HEK293 (cell line): ENCODE results near the gene AUP1.

ENCODE experiments used
- CTCF ChIA-PET: fragments of 350-600 bp; formaldehyde crosslinking; extraction: SDS; loops from one replicate; lab custom pipeline; 2021; ENCODE audit warnings: antibody characterized with exemption; lab: Yijun Ruan, JAX
- POLR2A ChIA-PET: fragments of 300-600 bp; formaldehyde crosslinking; extraction: SDS; loops from one replicate; lab custom pipeline; 2020; ENCODE audit warnings: antibody characterized with exemption, inconsistent platforms; lab: Yijun Ruan, JAX
- H3K27ac ChIP-seq: fragments of 200-500 bp; sonication (Bioruptor generic); 2 replicates; pipeline ENCODE4 v1.5.1; 2014; ENCODE audit warnings: low read depth, low read length, control low read depth, inconsistent platforms; ENCODE audit errors: extremely low read depth
- H3K36me3 ChIP-seq, 2 experiments: fragments of 200-500 bp in 1 of 2; sonication (Bioruptor generic) in 1 of 2; 1 replicate in 1 of 2; 2 replicates in 1 of 2; pipeline ENCODE4 v1.5.1; 2014 to 2017; ENCODE audit warnings: inconsistent platforms in 2 of 2, low read length in 2 of 2; ENCODE audit not compliant: control insufficient read depth in 2 of 2, insufficient read depth in 1 of 2
- H3K4me1 ChIP-seq: fragments of 200-500 bp; sonication (Bioruptor generic); 2 replicates; pipeline ENCODE4 v1.5.1; 2014; ENCODE audit warnings: mild to moderate bottlenecking, low read length, inconsistent platforms; ENCODE audit not compliant: control insufficient read depth, insufficient read depth
- H3K4me3 ChIP-seq: 2 replicates; pipeline ENCODE4 v1.5.1; 2011; ENCODE audit warnings: low read depth, mild to moderate bottlenecking, control low read depth, low read length, moderate library complexity
- H3K9me3 ChIP-seq: fragments of 200-500 bp; sonication (Bioruptor generic); 2 replicates; pipeline ENCODE4 v1.5.1; 2014; ENCODE audit warnings: low read depth, low read length, inconsistent platforms; ENCODE audit not compliant: control insufficient read depth, insufficient read depth
- GLI4 ChIP-seq: fragments of 450-650 bp; formaldehyde crosslinking; IDR thresholded peaks from 2 replicates; pipeline ENCODE4 v1.5.1; 2016; ENCODE audit warnings: missing biosample characterization, missing genetic modification characterization
- KLF7 ChIP-seq: fragments of 450-650 bp; formaldehyde crosslinking; IDR thresholded peaks from 2 replicates; pipeline ENCODE4 v1.5.1; 2016; ENCODE audit warnings: missing biosample characterization, missing genetic modification characterization, borderline replicate concordance
- KLF8 ChIP-seq: fragments of 450-650 bp; formaldehyde crosslinking; IDR thresholded peaks from 2 replicates; pipeline ENCODE4 v1.5.1; 2016; ENCODE audit warnings: missing biosample characterization, missing genetic modification characterization
- OVOL3 ChIP-seq: fragments of 450-650 bp; formaldehyde crosslinking; IDR thresholded peaks from 2 replicates; pipeline ENCODE4 v1.5.1; 2016; ENCODE audit warnings: missing biosample characterization, missing genetic modification characterization
- PRDM1 ChIP-seq: fragments of 450-650 bp; formaldehyde crosslinking; IDR thresholded peaks from 2 replicates; pipeline ENCODE4; 2016; ENCODE audit warnings: missing biosample characterization, missing genetic modification characterization
- SP3 ChIP-seq: fragments of 450-650 bp; formaldehyde crosslinking; IDR thresholded peaks from 2 replicates; pipeline ENCODE4 v1.5.1; 2016; ENCODE audit warnings: missing biosample characterization, missing genetic modification characterization
- ZBTB17 ChIP-seq: fragments of 450-650 bp; formaldehyde crosslinking; IDR thresholded peaks from 2 replicates; pipeline ENCODE4 v1.5.1; 2016; ENCODE audit warnings: missing biosample characterization, missing genetic modification characterization
- ZBTB8A ChIP-seq: fragments of 450-650 bp; formaldehyde crosslinking; IDR thresholded peaks from 2 replicates; pipeline ENCODE4 v1.5.1; 2016; ENCODE audit warnings: missing biosample characterization, missing genetic modification characterization
- ZFHX2 ChIP-seq: fragments of 450-650 bp; formaldehyde crosslinking; conservative IDR thresholded peaks from 2 replicates; pipeline ENCODE4 v1.5.1; 2016; ENCODE audit warnings: missing biosample characterization, missing genetic modification characterization
- ZIC2 ChIP-seq: fragments of 450-650 bp; formaldehyde crosslinking; IDR thresholded peaks from 2 replicates; pipeline ENCODE4 v1.5.1; 2016; ENCODE audit warnings: missing biosample characterization, missing genetic modification characterization
- ZNF112 ChIP-seq: fragments of 450-650 bp; formaldehyde crosslinking; IDR thresholded peaks from 2 replicates; pipeline ENCODE4 v1.5.0; 2017; ENCODE audit warnings: missing biosample characterization, missing genetic modification characterization
- ZNF146 ChIP-seq: fragments of 450-650 bp; formaldehyde crosslinking; IDR thresholded peaks from 2 replicates; pipeline ENCODE4 v1.5.1; 2016; ENCODE audit warnings: missing biosample characterization, missing genetic modification characterization
- ZNF184 ChIP-seq: fragments of 450-650 bp; IDR thresholded peaks from 2 replicates; pipeline ENCODE4 v1.5.1; 2018; ENCODE audit warnings: missing biosample characterization, mild to moderate bottlenecking, missing genetic modification characterization
- ZNF2 ChIP-seq: fragments of 450-650 bp; formaldehyde crosslinking; IDR thresholded peaks from 2 replicates; pipeline ENCODE4 v1.5.1; 2016; ENCODE audit warnings: missing biosample characterization, missing genetic modification characterization
- ZNF214 ChIP-seq: fragments of 450-650 bp; formaldehyde crosslinking; IDR thresholded peaks from 2 replicates; pipeline ENCODE4 v1.5.1; 2017; ENCODE audit warnings: missing biosample characterization, mild to moderate bottlenecking, missing genetic modification characterization, borderline replicate concordance
- ZNF292 ChIP-seq: fragments of 450-650 bp; formaldehyde crosslinking; IDR thresholded peaks from 2 replicates; pipeline ENCODE4 v1.5.1; 2016; ENCODE audit warnings: low read depth, missing biosample characterization, missing genetic modification characterization, borderline replicate concordance
- ZNF366 ChIP-seq: fragments of 450-650 bp; formaldehyde crosslinking; conservative IDR thresholded peaks from 2 replicates; pipeline ENCODE4 v1.5.1; 2016; ENCODE audit warnings: missing biosample characterization, missing genetic modification characterization
- ZNF37A ChIP-seq: fragments of 450-650 bp; IDR thresholded peaks from 2 replicates; pipeline ENCODE4 v1.5.1; 2018; ENCODE audit warnings: missing biosample characterization, missing genetic modification characterization
- ZNF394 ChIP-seq: fragments of 450-650 bp; formaldehyde crosslinking; IDR thresholded peaks from 2 replicates; pipeline ENCODE4 v1.5.1; 2016; ENCODE audit warnings: missing biosample characterization, missing genetic modification characterization, mild to moderate bottlenecking, moderate library complexity, borderline replicate concordance
- ZNF404 ChIP-seq: fragments of 450-650 bp; formaldehyde crosslinking; IDR thresholded peaks from 2 replicates; pipeline ENCODE4 v1.5.1; 2017; ENCODE audit warnings: missing biosample characterization, missing genetic modification characterization
- ZNF521 ChIP-seq: fragments of 450-650 bp; formaldehyde crosslinking; IDR thresholded peaks from 2 replicates; pipeline ENCODE4 v1.5.1; 2017; ENCODE audit warnings: missing biosample characterization, mild to moderate bottlenecking, missing genetic modification characterization
- ZNF544 ChIP-seq: fragments of 450-650 bp; formaldehyde crosslinking; IDR thresholded peaks from 2 replicates; pipeline ENCODE4 v1.5.0; 2017; ENCODE audit warnings: missing biosample characterization, missing genetic modification characterization
- ZNF555 ChIP-seq: fragments of 450-650 bp; formaldehyde crosslinking; conservative IDR thresholded peaks from 2 replicates; pipeline ENCODE4 v1.5.1; 2017; ENCODE audit warnings: missing biosample characterization, mild to moderate bottlenecking, missing genetic modification characterization, inconsistent platforms
- ZNF560 ChIP-seq: fragments of 450-650 bp; formaldehyde crosslinking; IDR thresholded peaks from 2 replicates; pipeline ENCODE4 v1.5.1; 2017; ENCODE audit warnings: missing biosample characterization, missing genetic modification characterization, borderline replicate concordance
- ZNF600 ChIP-seq: fragments of 450-650 bp; formaldehyde crosslinking; IDR thresholded peaks from 2 replicates; pipeline ENCODE4 v1.5.1; 2016; ENCODE audit warnings: missing biosample characterization, missing genetic modification characterization
- ZNF621 ChIP-seq: fragments of 450-650 bp; formaldehyde crosslinking; IDR thresholded peaks from 2 replicates; pipeline ENCODE4 v1.5.1; 2017; ENCODE audit warnings: missing biosample characterization, missing genetic modification characterization
- ZNF623 ChIP-seq: fragments of 450-650 bp; formaldehyde crosslinking; IDR thresholded peaks from 2 replicates; pipeline ENCODE4 v1.5.1; 2016; ENCODE audit warnings: missing biosample characterization, missing genetic modification characterization
- ZNF624 ChIP-seq: fragments of 450-650 bp; formaldehyde crosslinking; IDR thresholded peaks from 2 replicates; pipeline ENCODE4 v1.5.1; 2017; ENCODE audit warnings: missing biosample characterization, missing genetic modification characterization
- ZNF747 ChIP-seq: fragments of 450-650 bp; formaldehyde crosslinking; IDR thresholded peaks from 2 replicates; pipeline ENCODE4 v1.5.1; 2016; ENCODE audit warnings: missing biosample characterization, missing genetic modification characterization
- ZNF76 ChIP-seq: fragments of 450-650 bp; formaldehyde crosslinking; IDR thresholded peaks from 2 replicates; pipeline ENCODE4; 2016; ENCODE audit warnings: low read depth, missing biosample characterization, missing genetic modification characterization, borderline replicate concordance
- TF ChIP-seq, protein P1 (sequence below): sonication (generic); formaldehyde crosslinking; IDR thresholded peaks from 2 replicates; pipeline ENCODE4 v1.8.1; 2022; ENCODE audit warnings: mild to moderate bottlenecking, moderate library complexity, missing genetic modification reagents
- TF ChIP-seq, protein P2 (sequence below): fragments of 450-650 bp; formaldehyde crosslinking; IDR thresholded peaks from 2 replicates; pipeline ENCODE4 v1.5.1; 2016; ENCODE audit warnings: missing biosample characterization, missing genetic modification characterization
- TF ChIP-seq, protein P3 (sequence below): fragments of 450-650 bp; formaldehyde crosslinking; IDR thresholded peaks from 2 replicates; pipeline ENCODE4 v1.5.1; 2016; ENCODE audit warnings: missing biosample characterization, missing genetic modification characterization

Gene AUP1

DNA sequence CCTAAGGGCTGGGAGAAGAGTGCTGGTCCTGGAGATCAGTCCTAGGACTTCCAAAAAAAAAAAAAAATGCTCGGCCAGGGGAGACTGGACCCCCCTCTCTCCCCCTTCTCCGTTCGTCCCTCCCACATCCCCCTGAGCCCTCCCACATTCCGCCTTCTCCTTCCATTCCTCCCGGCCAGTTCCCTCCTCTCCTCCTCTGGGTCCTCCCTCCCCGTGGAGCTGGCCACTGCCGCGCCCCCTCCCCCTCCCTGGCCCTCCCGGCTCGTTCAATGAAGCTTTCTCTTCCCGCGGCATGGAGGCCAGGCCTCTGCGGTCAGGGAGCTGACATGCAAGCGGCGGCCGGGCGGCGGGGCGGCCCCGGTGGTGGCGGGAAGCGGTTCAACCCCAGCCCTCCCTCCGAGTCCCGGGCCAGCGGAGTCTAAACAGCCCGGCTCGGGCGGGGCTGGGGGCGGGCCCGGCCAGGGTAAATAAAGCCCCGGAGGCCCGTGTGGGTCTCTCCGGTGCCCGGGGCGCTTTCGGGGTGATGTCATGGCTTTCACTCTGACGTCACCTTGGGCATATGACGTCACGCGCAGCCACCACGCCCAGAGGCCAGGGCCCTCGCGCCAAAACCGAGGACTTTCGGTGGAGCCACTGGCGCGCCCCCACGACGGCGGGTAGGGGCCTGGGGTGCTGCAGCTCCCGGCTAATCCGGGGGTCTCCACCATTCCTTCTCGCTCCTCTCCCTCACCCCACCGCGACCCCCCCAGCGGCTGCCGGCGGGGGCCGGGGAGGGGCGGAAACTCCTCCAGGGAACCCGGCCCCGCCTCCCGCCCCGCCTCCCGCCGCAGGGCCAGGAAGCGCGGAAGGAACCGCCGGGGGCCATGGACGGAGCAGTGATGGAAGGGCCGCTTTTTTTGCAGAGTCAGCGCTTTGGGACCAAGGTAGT lies 24.6 kb upstream of the AUP1 start, which contains the start of the genes DOK1 and LOXL3 (continued):
- no peak; the same call in 1 of the 2 replicates for TF ChIP-seq KLF8 (tag by site-specific recombination)
- TF ChIP-seq ZNF292 (tag by site-specific recombination): no peak
- peak; percentile 62; the same call in 1 of the 2 replicates for TF ChIP-seq KLF7 (tag by site-specific recombination)
- TF ChIP-seq PRDM1: no peak
- TF ChIP-seq GLI4 (tag by site-specific recombination): no peak
- no peak for TF ChIP-seq ZNF184 (tag by site-specific recombination)
- no peak for TF ChIP-seq ZNF555 (tag by site-specific recombination)
- TF ChIP-seq ZBTB8A (tag by site-specific recombination): 0 out of 2 replicates have a peak, but pooled peaks have one; percentile 23
- no peak for TF ChIP-seq ZNF112 (tag by site-specific recombination)
- TF ChIP-seq ZNF366 (tag by site-specific recombination): peak; percentile 39; the same call in 1 of the 2 replicates

DNA sequence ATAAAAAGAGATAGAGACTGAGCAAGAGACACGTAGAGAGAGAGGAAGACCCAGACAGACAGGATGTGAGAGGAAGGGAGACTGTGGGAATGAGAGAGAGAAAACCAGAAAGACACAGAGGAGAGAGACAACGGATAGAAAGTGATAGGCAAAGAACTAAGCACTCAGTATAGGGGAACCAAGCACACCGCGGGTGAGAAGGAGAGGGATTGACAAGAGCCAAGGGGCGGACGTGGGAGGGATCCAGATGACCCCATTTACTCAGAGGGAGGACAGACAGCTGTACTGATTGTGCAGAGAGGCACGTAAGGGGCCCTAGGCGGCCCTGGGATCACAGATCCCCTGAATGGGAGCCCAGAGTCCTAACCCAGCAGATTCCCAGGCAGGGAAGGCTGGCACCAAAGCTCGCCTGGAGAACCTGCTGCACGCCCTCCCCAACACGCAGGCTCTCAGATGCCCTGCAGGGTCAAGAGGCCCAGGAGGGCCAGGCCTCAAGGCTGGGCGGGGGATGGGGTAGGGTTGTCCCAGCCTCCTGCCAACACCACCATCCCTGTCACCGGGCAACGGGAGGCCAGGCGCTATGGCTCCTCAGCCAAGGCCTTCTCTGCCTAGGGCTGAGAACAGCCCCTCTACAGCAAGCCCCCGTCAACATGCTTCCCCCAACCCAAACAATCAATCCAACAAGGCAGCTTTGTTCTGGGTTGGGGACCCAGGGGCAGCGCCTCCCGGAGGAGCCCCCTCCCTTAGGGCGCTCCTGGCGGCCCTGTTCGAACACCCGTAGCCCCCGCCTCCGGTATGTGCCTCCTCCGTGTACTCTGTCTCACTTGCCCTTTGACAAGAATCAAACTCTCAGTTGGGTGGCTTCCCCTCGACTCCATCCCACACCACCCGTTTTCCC lies 23.7 kb upstream of the AUP1 start:
- no peak overlapping the region; the same call in 1 of the 2 replicates for H3K27ac ChIP-seq
- H3K4me3 ChIP-seq: peak overlapping the region; percentile 56
- CTCF ChIA-PET: interaction anchor here (0.6 to 0.7 kb wide), 2 partner anchors 65 to 70 kb away, joined by 3 to 4 read pairs; partner anchors contain the start of genes CCDC142 and TTC31
- H3K4me1 ChIP-seq: no peaks in the 10 kb centered on the region; the same call in 1 of the 2 replicates
- peaks cover 0 to 7% of the 10 kb centered on the region in 2 experiments; a peak in 1 of 3 replicates for H3K36me3 ChIP-seq
- POLR2A ChIA-PET: interaction anchor here (0.9 to 1.0 kb wide), 2 partner anchors 34 to 94 kb away, joined by 3 to 7 read pairs; partner anchors contain the start of gene WBP1
- no peaks in the 10 kb centered on the region for H3K9me3 ChIP-seq
- TF ChIP-seq ZNF624 (tag by site-specific recombination): no peak
- TF ChIP-seq, protein P1, sequence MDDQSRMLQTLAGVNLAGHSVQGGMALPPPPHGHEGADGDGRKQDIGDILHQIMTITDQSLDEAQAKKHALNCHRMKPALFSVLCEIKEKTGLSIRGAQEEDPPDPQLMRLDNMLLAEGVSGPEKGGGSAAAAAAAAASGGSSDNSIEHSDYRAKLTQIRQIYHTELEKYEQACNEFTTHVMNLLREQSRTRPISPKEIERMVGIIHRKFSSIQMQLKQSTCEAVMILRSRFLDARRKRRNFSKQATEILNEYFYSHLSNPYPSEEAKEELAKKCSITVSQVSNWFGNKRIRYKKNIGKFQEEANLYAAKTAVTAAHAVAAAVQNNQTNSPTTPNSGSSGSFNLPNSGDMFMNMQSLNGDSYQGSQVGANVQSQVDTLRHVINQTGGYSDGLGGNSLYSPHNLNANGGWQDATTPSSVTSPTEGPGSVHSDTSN (CRISPR knock-in tag): no peak
- no peak for TF ChIP-seq ZNF394 (tag by site-specific recombination)
- no peak for TF ChIP-seq ZNF600 (tag by site-specific recombination)
- no peak for TF ChIP-seq ZNF214 (tag by site-specific recombination)
- TF ChIP-seq ZNF521 (tag by site-specific recombination): no peak
- TF ChIP-seq ZNF76 (tag by site-specific recombination): no peak
- TF ChIP-seq ZNF404: no peak
- TF ChIP-seq ZNF37A: no peak
- TF ChIP-seq ZNF544 (tag by site-specific recombination): no peak
- no peak for TF ChIP-seq ZNF621
- TF ChIP-seq ZNF623 (tag by site-specific recombination): no peak
- TF ChIP-seq, protein P2, sequence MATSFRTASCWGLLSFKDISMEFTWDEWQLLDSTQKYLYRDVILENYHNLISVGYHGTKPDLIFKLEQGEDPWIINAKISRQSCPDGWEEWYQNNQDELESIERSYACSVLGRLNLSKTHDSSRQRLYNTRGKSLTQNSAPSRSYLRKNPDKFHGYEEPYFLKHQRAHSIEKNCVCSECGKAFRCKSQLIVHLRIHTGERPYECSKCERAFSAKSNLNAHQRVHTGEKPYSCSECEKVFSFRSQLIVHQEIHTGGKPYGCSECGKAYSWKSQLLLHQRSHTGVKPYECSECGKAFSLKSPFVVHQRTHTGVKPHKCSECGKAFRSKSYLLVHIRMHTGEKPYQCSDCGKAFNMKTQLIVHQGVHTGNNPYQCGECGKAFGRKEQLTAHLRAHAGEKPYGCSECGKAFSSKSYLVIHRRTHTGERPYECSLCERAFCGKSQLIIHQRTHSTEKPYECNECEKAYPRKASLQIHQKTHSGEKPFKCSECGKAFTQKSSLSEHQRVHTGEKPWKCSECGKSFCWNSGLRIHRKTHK (tag by site-specific recombination): no peak
- no peak; the same call in 1 of the 2 replicates for TF ChIP-seq ZFHX2
- no peak for TF ChIP-seq OVOL3 (tag by site-specific recombination)
- peak; percentile 87 for TF ChIP-seq PRDM1
- TF ChIP-seq ZNF146: no peak
- peak; percentile 51; the same call in 1 of the 2 replicates for TF ChIP-seq ZNF366 (tag by site-specific recombination)
- TF ChIP-seq ZNF560 (tag by site-specific recombination): no peak
- TF ChIP-seq ZIC2 (tag by site-specific recombination): no peak
- TF ChIP-seq SP3: no peak
- TF ChIP-seq ZNF747: no peak
- no peak for TF ChIP-seq ZNF2 (tag by site-specific recombination)
- TF ChIP-seq, protein P3, sequence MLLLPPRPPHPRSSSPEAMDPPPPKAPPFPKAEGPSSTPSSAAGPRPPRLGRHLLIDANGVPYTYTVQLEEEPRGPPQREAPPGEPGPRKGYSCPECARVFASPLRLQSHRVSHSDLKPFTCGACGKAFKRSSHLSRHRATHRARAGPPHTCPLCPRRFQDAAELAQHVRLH (tag by site-specific recombination): no peak
- peak; percentile 87 for TF ChIP-seq ZBTB17 (tag by site-specific recombination)
